ENCODE data around the gene NOXO1. TPM values are rescaled to one million over a fixed set of nuclear protein-coding genes. Genes with fewer than 3 reads are reported as not detected.

NOXO1 gene
- total RNA-seq, 2 donors from 2014 or later, result not detected

DNA sequence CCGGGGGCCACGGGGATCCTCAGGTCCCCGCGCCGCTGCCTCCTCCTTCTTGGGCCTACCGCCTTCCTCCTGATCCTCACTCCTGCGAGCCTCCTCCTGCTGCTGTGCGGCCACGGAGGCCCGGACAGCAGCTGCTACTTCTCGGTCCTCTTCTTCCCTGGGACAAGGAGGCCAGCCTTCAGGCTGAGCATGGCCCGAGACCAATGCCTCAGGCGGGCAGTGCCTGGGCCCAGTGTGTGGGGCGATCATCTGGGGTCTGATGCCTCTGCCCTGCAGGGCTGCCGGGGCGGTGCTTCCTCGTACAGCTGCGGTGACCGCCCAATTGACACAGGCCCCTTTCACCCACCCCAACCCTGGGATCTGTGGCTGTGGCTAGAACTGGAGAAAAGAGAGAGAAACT lies 19.8 kb upstream of the NOXO1 start:
- ATAC-seq (no peak), DNase-seq (no peak)
- intact Hi-C loops (cut with DNase I), result no loop called here

DNA sequence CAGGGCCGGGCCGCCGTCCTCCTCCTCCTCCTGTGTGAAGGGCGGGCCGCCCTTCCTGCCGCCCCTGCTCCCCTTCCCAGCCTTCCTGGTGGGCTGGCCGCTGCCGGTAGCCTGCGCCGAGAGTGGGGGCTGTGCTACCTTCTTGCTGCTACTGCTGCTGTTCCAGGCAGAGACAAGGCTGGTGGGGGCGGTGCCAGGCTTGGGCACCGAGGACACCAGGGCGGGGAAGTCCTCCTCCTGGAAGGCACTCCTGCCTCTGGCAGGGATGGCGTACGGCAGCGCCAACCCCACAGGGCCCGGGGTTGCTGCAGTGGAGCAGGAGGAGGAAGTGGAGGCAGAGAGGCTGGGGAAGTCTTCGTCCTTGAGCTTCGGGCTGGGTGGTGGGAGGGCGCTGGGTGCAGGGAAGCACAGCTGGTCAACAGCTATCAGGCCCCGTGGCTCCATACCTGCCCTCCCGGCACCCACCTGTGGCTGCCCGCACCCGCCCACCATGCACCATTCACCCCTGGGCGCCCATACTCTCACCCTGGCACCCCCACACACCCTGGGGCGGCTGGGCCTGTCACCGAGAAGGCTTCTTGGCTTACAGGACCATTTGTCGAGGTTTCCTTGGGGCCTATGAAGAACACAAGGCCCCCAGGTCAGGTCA lies 18.7 kb upstream of the NOXO1 start:
- no peak for DNase-seq
- no peak for ATAC-seq
- intact Hi-C loops (cut with DNase I), result no loop called here

DNA sequence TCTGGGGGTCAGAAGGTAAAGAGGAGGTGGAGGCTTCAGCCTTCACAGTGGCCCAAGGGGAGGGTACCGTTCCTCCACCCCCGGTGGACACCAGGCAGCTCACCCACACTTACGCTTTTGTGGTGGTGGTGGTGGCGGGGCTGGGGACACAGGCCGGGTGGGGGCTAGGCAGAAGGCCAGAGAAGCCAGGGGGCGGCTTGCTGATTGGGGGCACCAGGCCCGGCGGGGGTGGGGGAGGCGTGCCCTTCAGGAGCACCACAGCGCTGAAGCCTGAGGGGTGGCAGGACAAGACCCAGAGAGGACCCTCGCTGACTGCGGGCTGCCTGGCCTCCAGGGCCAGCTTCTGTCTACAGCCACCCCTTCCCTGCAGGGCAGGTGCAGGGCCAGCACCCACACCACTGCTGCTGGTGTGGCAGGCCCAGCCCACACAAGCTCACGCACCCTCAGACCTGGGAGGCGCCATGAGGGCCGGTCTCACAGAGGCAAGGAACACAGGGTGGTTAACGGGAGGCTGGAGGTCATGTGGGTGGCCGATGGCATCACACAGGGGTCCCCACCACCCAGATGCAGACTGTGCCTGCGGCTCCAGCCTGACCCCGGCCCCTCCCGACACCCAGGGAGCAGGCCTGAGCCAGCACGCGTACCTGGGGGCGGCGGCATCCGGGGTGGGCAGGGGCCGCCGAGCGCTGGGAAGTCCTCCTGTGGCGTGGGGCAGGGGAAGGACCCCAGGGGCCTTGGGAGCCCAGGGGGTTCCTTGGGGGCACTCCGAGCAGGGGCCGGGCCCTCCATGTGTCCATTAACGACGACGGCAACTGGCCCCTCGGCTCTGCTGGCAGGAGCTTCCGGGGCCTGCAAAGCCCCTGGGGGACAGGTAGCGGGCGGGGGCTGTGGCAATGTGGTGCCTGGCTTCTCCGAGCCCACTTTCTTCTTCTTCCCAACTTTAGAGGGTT lies 17.9 kb upstream of the NOXO1 start:
- DNase-seq, result no peak
- intact Hi-C loops (cut with DNase I), result no loop called here
- no peak for ATAC-seq

DNA sequence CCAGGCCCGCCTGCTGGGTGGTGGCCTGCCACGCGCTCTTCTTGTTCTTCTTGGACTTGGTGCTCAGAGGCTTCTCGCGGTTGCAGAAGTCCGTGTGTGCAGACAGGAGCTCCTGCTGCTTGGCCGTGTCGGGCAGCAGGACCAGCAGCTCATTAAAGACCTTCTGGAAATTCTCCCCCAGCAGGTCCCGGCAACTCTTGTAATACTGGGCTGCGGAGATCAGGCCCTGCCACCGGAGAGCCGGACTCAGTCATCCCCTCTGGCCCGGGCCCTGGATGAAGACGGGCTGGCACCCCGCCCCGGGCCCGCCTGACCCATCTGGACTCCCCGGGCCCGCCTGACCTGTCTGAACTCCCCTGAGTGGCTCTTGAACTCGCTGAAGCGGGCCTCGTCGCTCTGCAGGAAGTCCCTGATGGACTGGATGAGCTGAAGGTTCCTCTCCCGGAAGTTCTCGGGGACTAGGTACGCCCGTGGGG lies 17.1 kb upstream of the NOXO1 start:
- intact Hi-C loops (cut with DNase I), result no loop called here
- DNase-seq (no peak), ATAC-seq (no peak)

DNA sequence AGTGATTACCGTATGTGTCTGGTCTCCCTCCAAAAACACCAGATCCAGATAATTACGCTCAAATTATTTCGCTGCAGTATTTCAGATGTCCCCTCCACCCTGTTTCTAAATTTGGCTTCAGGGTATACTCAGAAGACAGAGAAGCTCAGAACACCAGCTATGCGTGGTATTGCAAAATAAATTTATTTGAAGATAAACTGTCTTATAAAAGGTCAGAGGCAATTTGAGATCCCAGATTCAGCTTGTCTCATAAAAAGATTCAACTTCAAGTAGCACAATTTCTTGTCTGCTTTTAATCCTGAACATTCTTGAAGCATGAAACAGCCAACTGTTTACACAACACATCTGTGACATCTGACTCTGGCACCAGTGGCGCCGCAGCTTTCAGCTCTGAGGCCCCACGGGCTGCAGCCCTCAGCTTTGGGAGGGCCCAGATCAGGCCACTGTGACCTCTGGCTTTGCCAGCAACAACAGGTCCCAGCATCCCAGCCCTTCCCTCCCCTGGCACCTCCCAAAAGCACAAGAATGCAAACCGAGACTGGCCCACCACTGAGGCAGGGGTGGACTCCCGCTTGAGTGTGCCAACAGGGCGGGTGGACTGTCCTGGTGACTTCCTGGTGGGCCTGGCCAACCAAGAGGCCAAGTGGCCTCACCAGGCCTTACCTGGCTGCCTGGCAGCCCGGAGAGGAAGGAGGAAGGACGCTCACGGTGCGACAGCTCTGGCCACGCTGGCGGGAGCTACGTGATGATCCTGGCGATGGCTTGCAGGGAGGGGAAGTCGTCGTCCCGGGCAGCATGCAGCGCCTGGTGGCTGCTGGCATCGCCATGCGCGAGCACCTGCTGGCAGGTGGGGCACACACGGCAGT lies 16.5 kb upstream of the NOXO1 start:
- DNase-seq (no peak), ATAC-seq (peak in 1 of 2 donors; percentile 32)
- intact Hi-C loops (cut with DNase I), result no loop called here

DNA sequence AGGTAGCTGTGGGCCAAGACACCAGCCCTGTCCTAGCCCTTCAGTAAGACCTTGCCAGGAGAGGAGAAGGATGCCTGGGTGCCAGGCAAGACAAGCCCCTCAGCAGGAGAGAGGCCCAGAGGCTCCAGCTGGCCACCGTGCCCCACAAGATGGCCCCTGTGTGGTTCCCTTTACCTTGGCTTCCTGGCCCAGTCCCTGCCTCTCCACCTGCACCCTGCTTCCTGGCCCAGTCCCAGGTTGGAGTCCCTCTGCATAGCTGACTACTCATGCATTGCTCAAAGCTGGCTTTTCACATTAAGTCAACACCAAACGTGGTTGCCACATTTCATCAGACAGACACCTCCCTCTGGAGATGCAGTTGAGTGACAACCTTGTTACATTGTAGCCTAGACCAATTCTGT lies 12.5 kb upstream of the NOXO1 start:
- peak; percentile 31 for DNase-seq
- intact Hi-C loops (cut with DNase I), result no loop called here
- no peak for ATAC-seq

DNA sequence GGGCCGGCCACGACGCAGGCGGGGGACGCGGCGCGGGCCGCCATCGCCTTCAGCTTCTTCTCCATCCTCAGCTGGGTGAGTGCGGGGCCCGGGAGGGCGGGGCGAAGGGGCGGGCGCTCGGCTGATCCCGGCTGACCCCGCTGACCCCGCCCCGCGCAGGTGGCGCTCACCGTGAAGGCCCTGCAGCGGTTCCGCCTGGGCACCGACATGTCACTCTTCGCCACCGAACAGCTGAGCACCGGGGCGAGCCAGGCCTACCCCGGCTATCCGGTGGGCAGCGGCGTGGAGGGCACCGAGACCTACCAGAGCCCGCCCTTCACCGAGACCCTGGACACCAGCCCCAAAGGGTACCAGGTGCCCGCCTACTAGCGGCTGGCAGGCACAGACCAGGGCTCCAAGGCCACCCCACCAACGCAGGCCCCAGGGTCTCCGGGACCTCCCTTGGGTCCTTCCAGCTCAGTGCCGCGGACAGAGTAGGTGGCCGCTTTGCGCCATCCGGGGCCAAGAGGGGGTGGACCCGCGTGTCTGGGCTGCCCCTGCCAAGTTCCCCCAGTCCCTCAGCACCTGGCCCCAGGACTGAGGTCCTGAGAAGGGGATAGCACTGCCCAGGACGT lies 11.5 kb upstream of the NOXO1 start:
- intact Hi-C loops (cut with DNase I), result no loop called here
- no peak for DNase-seq
- peak in 1 of 2 donors; percentile 1 for ATAC-seq

DNA sequence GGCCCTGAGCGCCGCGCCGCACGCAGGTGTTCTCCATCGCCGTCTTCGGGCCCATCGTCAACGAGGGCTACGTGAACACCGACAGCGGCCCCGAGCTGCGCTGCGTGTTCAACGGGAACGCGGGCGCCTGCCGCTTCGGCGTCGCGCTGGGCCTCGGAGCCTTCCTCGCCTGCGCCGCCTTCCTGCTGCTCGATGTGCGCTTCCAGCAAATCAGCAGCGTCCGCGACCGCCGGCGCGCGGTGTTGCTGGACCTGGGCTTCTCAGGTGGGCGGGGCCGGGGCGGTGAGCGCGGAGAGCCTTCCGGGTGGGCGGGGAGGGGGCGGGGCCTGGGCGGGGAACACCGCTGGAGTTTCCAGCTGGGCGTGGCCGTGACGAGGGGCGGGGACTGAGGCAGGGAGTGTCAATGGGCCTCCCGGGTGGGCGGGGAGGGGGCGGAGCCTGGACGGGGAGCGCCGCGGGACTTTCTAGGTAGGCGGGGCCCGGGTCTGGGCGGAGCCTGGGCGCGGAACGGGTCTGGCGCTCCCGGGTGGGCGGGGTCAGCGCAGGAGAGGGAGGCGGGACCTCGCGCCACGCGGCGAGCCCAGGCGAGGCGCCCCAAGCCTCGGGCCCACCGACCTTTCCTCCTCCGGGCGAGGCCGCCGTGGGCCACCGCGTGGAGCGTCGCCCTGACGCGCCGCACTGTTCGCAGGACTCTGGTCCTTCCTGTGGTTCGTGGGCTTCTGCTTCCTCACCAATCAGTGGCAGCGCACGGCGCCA lies 10.9 kb upstream of the NOXO1 start:
- peak; percentile 90 to 93 for ATAC-seq
- intact Hi-C loops (cut with DNase I), result no loop called here
- peak; percentile 97 for DNase-seq

DNA sequence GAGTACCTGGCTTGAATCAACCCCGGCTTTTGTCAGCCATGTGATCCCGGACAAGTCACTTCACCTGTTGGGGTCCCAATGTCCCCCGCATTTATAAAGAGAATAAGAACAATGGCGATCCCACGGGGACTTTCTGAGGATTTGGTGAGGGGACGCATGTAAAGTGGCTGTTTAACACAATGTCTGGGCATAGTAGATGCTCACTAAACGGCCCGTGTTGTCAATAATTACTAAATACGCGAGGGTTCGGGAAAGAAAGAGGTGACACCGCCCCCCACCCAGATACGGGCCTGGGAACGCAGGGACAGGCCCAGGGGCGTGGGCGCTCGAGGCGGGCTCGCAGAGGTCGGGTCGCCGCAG lies 10.3 kb upstream of the NOXO1 start:
- intact Hi-C loops (cut with DNase I), result no loop called here
- ATAC-seq, result no peak
- no peak for DNase-seq

DNA sequence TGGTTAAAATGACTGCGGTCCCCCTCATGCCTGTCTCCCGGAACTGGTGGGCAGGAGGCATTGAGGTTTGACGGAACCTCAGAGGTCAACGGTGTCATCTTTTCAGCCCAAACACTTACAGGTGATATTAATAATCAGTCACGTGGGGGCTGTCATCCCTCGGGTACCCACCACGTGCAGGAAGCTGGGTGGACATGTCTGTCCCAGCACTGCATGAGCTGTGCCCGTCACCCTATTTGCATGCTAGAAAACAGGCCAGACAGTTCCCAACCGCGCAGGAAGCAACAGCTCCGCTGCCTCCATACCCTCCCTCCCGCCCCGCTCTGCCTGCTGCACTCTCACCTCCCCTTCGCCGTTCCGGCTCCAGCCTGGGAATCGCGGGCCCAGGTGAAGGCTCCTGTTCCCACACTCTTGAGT lies 9.9 kb upstream of the NOXO1 start:
- intact Hi-C loops (cut with DNase I), result no loop called here
- DNase-seq (no peak), ATAC-seq (peak in 1 of 2 donors; percentile 3)

DNA sequence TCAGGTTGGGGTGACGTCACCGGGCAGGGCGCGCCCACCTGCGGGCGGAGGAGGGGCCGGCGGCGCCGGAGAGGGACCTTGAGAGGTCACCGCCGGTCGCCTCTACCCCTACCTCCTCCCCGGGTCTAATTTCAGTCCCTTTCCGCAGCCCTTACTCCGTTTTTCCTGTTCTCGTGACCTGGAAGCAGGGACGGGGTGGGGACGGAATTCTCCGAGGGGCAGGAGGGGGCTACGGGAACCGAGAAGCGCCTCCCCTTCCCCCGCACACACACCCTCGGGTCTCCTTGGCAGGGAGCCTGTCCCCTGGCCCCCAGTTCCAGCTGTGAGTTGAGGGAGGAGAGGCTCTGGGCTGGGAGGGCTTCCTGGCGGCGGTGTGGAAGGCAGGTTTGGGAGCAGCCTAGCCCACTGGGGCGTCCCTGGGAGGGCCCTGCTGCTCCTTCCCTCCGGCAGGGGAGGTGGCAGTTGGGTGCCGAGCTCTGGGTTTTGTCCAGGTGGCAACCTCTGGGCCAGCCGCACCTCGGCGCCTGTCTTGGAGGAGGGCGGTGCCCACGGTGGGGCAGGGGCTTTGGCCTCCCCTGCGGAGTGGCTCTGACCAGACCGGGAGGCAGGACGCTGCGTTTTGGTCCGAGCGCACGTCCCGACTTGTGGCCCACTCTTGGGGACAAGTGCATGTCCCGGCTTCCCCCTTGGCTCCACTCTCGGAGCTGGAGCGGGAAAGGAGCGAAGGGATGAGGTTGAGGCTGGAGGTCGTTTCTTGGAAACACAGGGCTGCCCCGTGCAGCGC lies 9.3 kb upstream of the NOXO1 start:
- DNase-seq, result no peak

DNA sequence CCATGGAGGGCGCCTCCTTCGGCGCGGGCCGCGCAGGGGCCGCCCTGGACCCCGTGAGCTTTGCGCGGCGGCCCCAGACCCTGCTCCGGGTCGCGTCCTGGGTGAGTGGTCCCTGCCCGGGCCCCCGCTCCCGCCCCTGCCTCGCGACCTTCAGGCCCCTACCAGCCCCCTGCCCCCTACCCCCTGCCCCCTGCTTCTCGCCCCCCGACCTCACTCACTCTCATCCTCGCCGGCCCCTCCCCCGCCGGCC lies 8.8 kb upstream of the NOXO1 start:
- intact Hi-C loops (cut with DNase I), result no loop called here
- ATAC-seq (no peak), DNase-seq (no peak)

More for the DNA sequence above, 9.3 kb upstream of the NOXO1 start:
- ATAC-seq, result no peak
- intact Hi-C loops (cut with DNase I), result no loop called here

DNA sequence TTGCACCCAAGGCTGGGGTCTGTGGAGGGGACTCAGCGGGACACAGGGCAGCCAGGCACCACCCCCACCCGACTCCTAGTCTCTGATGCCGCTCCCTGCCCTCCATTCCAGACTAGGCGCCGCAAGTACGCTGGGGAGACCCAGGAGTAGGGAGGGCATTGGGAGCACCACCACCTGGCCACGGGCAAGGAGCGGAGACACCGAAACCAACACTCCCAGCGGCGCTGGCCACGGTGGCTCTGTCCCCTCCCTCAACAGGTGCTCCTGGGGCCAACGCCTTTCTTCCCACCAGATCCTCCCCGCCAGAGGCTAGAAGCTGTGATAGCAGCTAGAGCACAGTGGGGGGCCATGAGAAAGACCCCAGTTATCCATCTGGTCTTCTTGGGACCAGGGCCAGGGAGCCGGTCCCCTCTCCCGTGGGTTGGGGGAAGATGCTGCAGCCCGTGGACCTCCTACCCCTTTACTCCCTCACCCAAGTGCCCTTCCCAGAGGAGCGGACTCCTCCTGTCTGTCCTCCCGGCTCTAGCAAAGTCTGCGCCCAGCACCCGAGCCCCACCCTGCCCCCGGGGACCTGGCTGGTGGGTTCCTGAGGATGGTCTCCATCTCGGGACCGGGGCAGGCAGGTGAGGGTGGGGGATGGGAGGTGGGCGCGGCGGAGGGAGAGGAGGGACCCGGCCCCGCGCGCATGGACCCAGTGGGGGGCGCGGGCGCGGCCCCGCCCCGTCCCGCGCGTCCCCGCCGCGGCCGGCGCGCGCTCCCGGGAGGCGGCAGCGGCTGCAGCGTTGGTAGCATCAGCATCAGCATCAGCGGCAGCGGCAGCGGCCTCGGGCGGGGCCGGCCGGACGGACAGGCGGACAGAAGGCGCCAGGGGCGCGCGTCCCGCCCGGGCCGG lies 8.2 kb upstream of the NOXO1 start, which contains the start of gene SYNGR3:
Gene SYNGR3 (plus strand): TSS at position 762 of the 892 bp plus-strand sequence. CDS start 133 bp downstream, outside the sequence.
- no peak for ATAC-seq
- DNase-seq, result no peak
- intact Hi-C loops (cut with DNase I), result no loop called here

DNA sequence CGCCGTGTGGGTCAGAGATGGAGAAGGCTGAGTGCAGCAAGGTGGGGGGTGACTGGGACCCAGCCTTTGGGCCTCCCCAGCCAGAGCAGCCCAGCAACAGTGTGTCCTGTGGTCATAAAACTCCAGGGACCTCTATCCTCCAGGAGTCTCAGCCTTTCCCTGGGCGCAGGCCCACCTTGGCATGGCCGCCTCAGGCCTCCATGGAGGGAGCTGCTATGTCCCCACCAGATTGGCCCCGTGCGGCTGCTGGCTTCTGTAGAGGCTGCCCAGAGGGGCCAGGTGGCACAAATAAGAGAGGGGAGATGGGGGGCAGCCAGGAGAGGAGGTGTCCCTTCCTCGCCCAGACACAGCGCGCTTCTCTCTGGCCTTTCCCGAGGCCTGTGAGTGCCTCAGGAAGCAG lies 5.9 kb upstream of the NOXO1 start:
- ATAC-seq, result no peak
- DNase-seq, result no peak
- intact Hi-C loops (cut with DNase I), result no loop called here

DNA sequence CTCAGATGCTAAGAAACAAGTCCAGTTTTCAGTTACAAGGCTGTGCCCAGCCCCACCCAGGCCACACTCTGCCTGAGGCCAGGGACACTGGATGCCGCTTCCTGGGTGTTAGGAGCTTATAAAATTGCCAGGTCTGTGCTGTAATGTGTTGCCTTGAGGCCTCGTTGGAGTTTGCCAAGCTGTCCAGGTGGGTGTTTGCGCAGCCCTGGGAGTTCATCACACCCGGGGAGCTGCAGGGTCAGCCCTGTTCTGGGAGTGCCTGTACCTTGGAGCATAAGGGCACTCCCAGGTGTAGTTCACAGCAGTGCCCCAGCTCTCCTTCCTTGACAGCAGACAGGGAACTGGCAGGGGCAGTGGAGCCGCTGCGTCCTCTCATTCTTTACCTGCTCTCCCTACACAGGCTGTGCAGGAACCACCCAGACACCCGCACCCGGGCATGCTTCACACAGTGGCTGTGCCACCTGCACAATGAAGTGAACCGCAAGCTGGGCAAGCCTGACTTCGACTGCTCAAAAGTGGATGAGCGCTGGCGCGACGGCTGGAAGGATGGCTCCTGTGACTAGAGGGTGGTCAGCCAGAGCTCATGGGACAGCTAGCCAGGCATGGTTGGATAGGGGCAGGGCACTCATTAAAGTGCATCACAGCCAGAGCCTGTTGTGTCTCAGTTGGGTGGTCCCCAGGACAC lies 4.3 kb upstream of the NOXO1 start:
- no peak for ATAC-seq

More for the DNA sequence above, 4.3 kb upstream of the NOXO1 start:
- no peak for DNase-seq
- intact Hi-C loops (cut with DNase I), result no loop called here
